C4-2B (cell line): ENCODE results near the gene LGR6.

Experiments
- ZFX ChIP-seq: fragments of 450-650 bp; IDR thresholded peaks from 2 replicates; pipeline ENCODE4 v1.6.1; 2017
- TF ChIP-seq, protein P1 (sequence below): fragments of 450-650 bp; conservative IDR thresholded peaks from 2 replicates; pipeline ENCODE4 v1.5.1; 2017; ENCODE audit warnings: mild to moderate bottlenecking

GRCh38 chr1:202305168-202305567, 111.6 kb downstream of the LGR6 start:
- TF ChIP-seq, protein P1, sequence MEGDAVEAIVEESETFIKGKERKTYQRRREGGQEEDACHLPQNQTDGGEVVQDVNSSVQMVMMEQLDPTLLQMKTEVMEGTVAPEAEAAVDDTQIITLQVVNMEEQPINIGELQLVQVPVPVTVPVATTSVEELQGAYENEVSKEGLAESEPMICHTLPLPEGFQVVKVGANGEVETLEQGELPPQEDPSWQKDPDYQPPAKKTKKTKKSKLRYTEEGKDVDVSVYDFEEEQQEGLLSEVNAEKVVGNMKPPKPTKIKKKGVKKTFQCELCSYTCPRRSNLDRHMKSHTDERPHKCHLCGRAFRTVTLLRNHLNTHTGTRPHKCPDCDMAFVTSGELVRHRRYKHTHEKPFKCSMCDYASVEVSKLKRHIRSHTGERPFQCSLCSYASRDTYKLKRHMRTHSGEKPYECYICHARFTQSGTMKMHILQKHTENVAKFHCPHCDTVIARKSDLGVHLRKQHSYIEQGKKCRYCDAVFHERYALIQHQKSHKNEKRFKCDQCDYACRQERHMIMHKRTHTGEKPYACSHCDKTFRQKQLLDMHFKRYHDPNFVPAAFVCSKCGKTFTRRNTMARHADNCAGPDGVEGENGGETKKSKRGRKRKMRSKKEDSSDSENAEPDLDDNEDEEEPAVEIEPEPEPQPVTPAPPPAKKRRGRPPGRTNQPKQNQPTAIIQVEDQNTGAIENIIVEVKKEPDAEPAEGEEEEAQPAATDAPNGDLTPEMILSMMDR, result no peak
- no peak for TF ChIP-seq ZFX
